ENCODE measurements around the gene RPS6KA3. TPM values are rescaled to one million over a fixed set of nuclear protein-coding genes. Genes with fewer than 3 reads are reported as not detected.

RPS6KA3 gene
- total RNA-seq, 4 donors from 2014 or later = 35.9 to 53.6 (median 42.8) TPM

- TF ChIP-seq, protein P1, sequence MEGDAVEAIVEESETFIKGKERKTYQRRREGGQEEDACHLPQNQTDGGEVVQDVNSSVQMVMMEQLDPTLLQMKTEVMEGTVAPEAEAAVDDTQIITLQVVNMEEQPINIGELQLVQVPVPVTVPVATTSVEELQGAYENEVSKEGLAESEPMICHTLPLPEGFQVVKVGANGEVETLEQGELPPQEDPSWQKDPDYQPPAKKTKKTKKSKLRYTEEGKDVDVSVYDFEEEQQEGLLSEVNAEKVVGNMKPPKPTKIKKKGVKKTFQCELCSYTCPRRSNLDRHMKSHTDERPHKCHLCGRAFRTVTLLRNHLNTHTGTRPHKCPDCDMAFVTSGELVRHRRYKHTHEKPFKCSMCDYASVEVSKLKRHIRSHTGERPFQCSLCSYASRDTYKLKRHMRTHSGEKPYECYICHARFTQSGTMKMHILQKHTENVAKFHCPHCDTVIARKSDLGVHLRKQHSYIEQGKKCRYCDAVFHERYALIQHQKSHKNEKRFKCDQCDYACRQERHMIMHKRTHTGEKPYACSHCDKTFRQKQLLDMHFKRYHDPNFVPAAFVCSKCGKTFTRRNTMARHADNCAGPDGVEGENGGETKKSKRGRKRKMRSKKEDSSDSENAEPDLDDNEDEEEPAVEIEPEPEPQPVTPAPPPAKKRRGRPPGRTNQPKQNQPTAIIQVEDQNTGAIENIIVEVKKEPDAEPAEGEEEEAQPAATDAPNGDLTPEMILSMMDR (IDR thresholded peaks at IDR 0.05; ENCODE audit: low read depth) = no peak
Measured at GRCh38 chrX:20274121-20274520, 7.4 kb upstream of the RPS6KA3 start.

GRCh38 chrX:20271730-20272129 is 5.0 kb upstream of the RPS6KA3 start:
- TF ChIP-seq, protein P1 (IDR thresholded peaks at IDR 0.05; ENCODE audit: low read depth) = no peak

GRCh38 chrX:20271186-20271585 is 4.5 kb upstream of the RPS6KA3 start:
- TF ChIP-seq, protein P1 (IDR thresholded peaks at IDR 0.05; ENCODE audit: low read depth) = no peak

GRCh38 chrX:20270562-20270890 is 3.8 kb upstream of the RPS6KA3 start:
- TF ChIP-seq, protein P1 (IDR thresholded peaks at IDR 0.05; ENCODE audit: low read depth) = no peak

- TF ChIP-seq, protein P1 (IDR thresholded peaks at IDR 0.05; ENCODE audit: low read depth) = no peak
Measured at GRCh38 chrX:20269848-20270561, 3.3 kb upstream of the RPS6KA3 start.

GRCh38 chrX:20267931-20268701 is 1.4 kb upstream of the RPS6KA3 start:
- TF ChIP-seq, protein P1 (IDR thresholded peaks at IDR 0.05; ENCODE audit: low read depth) = no peak

DNA sequence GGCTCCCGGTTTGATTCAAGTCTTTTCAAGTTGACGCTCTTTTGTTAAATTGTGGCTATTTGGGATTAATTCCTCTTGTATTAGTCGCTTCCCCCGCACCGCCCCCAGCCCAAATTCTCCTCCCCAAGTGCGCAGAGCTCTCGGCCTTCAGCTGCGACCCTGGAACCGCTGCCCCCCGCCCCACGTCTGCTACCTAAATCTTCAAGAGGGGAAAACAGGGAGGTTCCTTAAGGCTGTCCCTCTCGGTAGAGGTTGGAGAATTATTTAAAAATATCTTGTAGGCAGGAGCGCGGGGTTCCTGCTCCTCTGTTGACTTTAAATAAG is 860 bp upstream of the RPS6KA3 start:
- TF ChIP-seq, protein P1 (IDR thresholded peaks at IDR 0.05; ENCODE audit: low read depth) = no peak

Measured in subcutaneous adipose tissue (tissue), 4 donors.